HL-60/S4 treated with retinoic acid at 250 ng/mL for 4 days and 3 days (cell line): ENCODE data around the gene SETD4.
"Not testable (repeated sequence)": the region's sequence is repeated elsewhere in the genome, so short reads cannot be mapped to it uniquely, and the experiment has no call there.

Experiments
- in situ Hi-C: fragments of 300-500 bp; cut with MboI; formaldehyde crosslinking; loops from 2 replicates; pipeline ENCODE4 v1.7.0; 2022; ENCODE audit warnings: low sequenced_read_pairs

Gene SETD4

GRCh38 chr21:36079010-36079649 is 18.8 kb upstream of the SETD4 start:
- in situ Hi-C loops = no loop called here

GRCh38 chr21:36077758-36078157 is 17.4 kb upstream of the SETD4 start:
- in situ Hi-C loops = no loop called here

- in situ Hi-C loops = no loop called here
Observed at GRCh38 chr21:36076878-36077655, 16.7 kb upstream of the SETD4 start.

GRCh38 chr21:36075953-36076352 is 15.6 kb upstream of the SETD4 start:
- in situ Hi-C loops = no loop called here

- in situ Hi-C loops = no loop called here
Observed at GRCh38 chr21:36075171-36075570, 14.8 kb upstream of the SETD4 start.

GRCh38 chr21:36073911-36074310 is 13.6 kb upstream of the SETD4 start:
- in situ Hi-C loops = not testable (repeated sequence)

- in situ Hi-C loops = no loop called here
Observed at GRCh38 chr21:36073181-36073580, 12.9 kb upstream of the SETD4 start.

GRCh38 chr21:36072453-36073162 is 12.3 kb upstream of the SETD4 start:
- in situ Hi-C loops = no loop called here

GRCh38 chr21:36070999-36071398 is 10.7 kb upstream of the SETD4 start:
- in situ Hi-C loops = no loop called here

- in situ Hi-C loops = no loop called here
Observed at GRCh38 chr21:36069713-36070583, 9.6 kb upstream of the SETD4 start, which contains the start of gene CBR1. Gene CBR1, plus strand, starts transcription at chr21:36070024. Its CDS starts 92 bp downstream, at chr21:36070116.

GRCh38 chr21:36068748-36069398 is 8.5 kb upstream of the SETD4 start:
- in situ Hi-C loops = no loop called here

GRCh38 chr21:36065497-36066036 is 5.2 kb upstream of the SETD4 start:
- in situ Hi-C loops = no loop called here

GRCh38 chr21:36064085-36064460 is 3.7 kb upstream of the SETD4 start:
- in situ Hi-C loops = no loop called here

- in situ Hi-C loops = no loop called here
Observed at GRCh38 chr21:36063375-36064084, 3.2 kb upstream of the SETD4 start.

- in situ Hi-C loops = no loop called here
Observed at GRCh38 chr21:36061445-36061844, 1.1 kb upstream of the SETD4 start.

GRCh38 chr21:36059823-36060158 is 535 bp downstream of the SETD4 start:
- in situ Hi-C loops = no loop called here

- in situ Hi-C loops = no loop called here
Observed at GRCh38 chr21:36055551-36055950, 4.8 kb downstream of the SETD4 start.

- in situ Hi-C loops = no loop called here
Observed at GRCh38 chr21:36053715-36054062, 6.6 kb downstream of the SETD4 start.

- in situ Hi-C loops = no loop called here
Observed at GRCh38 chr21:36052860-36053714, 7.2 kb downstream of the SETD4 start.
